ENCODE data around the gene KDM8.
"Not testable (repeated sequence)": the region's sequence is repeated elsewhere in the genome, so short reads cannot be mapped to it uniquely, and the experiment has no call there.

KDM8 gene

DNA sequence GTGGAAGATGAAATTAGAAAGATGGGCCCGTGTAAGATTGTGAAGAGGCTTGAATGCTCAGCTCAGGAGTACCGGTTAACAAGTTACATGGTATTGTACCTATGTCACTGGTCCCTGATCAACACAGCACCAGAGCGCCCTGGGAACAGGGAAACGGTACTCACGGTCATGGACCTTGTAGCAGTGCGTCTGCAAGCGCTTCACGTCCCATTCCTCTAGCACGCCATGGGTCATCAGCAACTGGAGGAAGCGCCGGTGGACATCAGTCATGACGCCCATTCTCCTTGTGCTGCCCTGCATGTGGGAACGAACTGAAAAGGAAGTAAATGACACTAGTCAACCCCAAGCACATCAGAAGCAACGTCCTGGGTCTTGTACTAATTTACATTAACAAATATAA, 53.9 kb downstream of the KDM8 start:
- TF ChIP-seq POLR2A (IDR thresholded peaks at IDR 0.05; ENCODE audit: low read depth, low read length): no peak
- FAIRE-seq (no peak), DNase-seq (ENCODE audit: insufficient read length, low spot score) (no peak)

- TF ChIP-seq POLR2A (IDR thresholded peaks at IDR 0.05; ENCODE audit: low read depth, low read length): no peak
- FAIRE-seq: no peak
- DNase-seq (ENCODE audit: insufficient read length, low spot score): no peak
Observed at GRCh38 chr16:27258241-27258734, 55.0 kb downstream of the KDM8 start.

GRCh38 chr16:27259710-27260109, 56.4 kb downstream of the KDM8 start:
- no peak for TF ChIP-seq POLR2A (IDR thresholded peaks at IDR 0.05; ENCODE audit: low read depth, low read length)
- FAIRE-seq (no peak), DNase-seq (ENCODE audit: insufficient read length, low spot score) (no peak)

- not testable (repeated sequence) for FAIRE-seq
Observed at GRCh38 chr16:27262904-27263423, 59.6 kb downstream of the KDM8 start.

DNA sequence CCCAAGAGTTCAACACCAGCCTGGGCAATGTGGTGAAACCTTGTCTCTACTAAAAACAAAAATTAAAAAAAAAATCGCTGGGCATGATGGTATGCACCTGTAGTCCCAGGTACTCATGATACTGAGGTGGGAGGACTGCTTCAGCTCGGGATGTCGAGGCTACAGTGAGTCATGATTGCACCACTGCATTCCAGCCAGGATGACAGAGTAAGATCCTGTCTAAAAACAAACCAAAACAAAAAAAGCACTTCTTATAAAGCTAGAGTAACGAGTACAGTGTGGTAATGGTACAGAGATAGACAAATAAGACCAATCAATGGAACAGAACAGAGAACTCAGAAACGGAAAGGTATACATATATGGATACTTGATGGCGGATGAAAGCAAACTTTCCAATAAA, 60.8 kb downstream of the KDM8 start:
- no peak for TF ChIP-seq POLR2A (IDR thresholded peaks at IDR 0.05; ENCODE audit: low read depth, low read length)
- peak; percentile 93 for FAIRE-seq

More at GRCh38 chr16:27262904-27263423, 59.6 kb downstream of the KDM8 start:
- not testable (repeated sequence) for DNase-seq (ENCODE audit: insufficient read length, low spot score)

GRCh38 chr16:27265982-27266381, 62.7 kb downstream of the KDM8 start:
- FAIRE-seq: no peak
- no peak for DNase-seq (ENCODE audit: insufficient read length, low spot score)
- no peak for TF ChIP-seq POLR2A (IDR thresholded peaks at IDR 0.05; ENCODE audit: low read depth, low read length)

More for the DNA sequence above, 60.8 kb downstream of the KDM8 start:
- DNase-seq (ENCODE audit: insufficient read length, low spot score): no peak

- TF ChIP-seq POLR2A (IDR thresholded peaks at IDR 0.05; ENCODE audit: low read depth, low read length): no peak
- DNase-seq (ENCODE audit: insufficient read length, low spot score): no peak
- FAIRE-seq: no peak
Observed at GRCh38 chr16:27267037-27267677, 63.8 kb downstream of the KDM8 start.

GRCh38 chr16:27268376-27269299, 65.3 kb downstream of the KDM8 start, which contains the start of gene NSMCE1:
Gene NSMCE1 (minus strand): TSS chr16:27268772. CDS start chr16:27257570, 11,202 bp downstream.
- DNase-seq (ENCODE audit: insufficient read length, low spot score) (peak; percentile 73), FAIRE-seq (peak; percentile 83)
- TF ChIP-seq POLR2A (IDR thresholded peaks at IDR 0.05; ENCODE audit: low read depth, low read length): peak; percentile 77

DNA sequence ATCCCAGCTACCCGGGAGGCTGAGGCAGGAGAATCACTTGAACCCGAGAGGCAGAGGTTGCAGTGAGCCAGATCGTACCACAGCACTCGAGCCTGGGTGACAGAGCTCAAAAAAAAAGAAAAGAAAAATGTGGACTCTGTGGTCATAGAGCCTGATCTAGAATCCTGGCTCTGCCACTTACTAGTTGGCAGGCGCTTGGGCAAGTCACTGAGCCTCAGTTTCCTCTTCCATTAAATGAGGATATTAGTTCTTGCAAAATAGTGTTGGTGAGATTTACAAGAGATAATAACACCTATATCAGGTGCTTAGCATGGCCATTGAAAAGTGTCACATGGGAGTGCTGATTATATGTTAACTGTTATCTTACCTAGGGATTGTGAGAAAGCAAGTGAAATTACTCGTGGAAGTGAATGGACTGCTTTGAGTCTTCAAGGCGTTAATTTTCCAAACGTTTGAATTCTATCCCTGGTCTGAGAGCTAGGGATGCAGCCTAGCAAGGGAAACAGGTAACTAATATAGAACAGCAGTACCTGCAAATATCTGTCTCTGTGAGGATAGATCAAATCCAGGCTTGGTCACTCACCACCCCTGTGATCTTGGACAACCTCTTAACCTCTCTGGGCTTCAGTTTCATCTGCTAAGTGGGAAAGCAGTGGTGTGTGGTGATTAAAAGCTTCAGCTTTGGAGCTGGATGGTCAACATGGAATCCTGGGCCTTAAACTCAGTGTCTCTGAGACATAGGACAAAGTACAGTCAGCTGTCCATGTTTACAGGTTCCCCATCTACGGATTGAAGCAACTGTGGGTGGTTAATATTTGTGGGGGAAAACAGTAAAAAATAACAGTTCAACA, 66.2 kb downstream of the KDM8 start:
- FAIRE-seq: no peak
- TF ChIP-seq POLR2A (IDR thresholded peaks at IDR 0.05; ENCODE audit: low read depth, low read length): no peak

DNA sequence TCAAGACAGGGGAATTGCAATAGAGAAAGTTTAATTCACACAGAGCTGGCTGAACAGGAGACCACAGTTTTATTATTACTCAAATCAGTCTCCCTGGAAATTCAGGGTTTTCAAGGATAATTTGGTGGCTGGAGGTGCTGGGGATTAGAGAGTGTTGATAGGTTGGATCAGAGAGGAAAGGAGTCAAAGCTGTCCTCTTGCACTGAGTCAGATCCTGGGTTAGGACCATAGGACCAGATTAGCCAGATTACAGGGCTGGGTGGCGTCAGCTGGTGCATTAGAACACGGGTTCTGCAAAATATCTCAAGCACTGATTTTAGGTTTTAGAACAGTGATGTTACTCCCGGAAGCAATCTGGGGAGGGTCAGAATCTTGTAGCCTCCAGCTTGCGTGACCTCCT, 67.0 kb downstream of the KDM8 start:
- FAIRE-seq (no peak), DNase-seq (ENCODE audit: insufficient read length, low spot score) (no peak)
- TF ChIP-seq POLR2A (IDR thresholded peaks at IDR 0.05; ENCODE audit: low read depth, low read length): no peak

More for the DNA sequence above, 66.2 kb downstream of the KDM8 start:
- no peak for DNase-seq (ENCODE audit: insufficient read length, low spot score)

Data from H54 (cell line).